OCI-LY1 (cell line): ENCODE results near the gene TM2D3.

Experiments used
- H2AFZ ChIP-seq: fragments of 200-600 bp; sonication (generic), shearing (Covaris generic); 2 replicates; pipeline ENCODE4 v1.6.0; 2014; ENCODE audit warnings: antibody characterized with exemption, mild to moderate bottlenecking, low read length
- H3F3A ChIP-seq: fragments of 200-600 bp; sonication (generic), shearing (Covaris generic); 2 replicates; pipeline ENCODE4 v1.6.0; 2014; ENCODE audit warnings: mild to moderate bottlenecking, antibody characterized with exemption, low read length, moderate library complexity; ENCODE audit not compliant: insufficient read depth
- H3K27ac ChIP-seq: fragments of 200-600 bp; sonication (generic); 2 replicates; pipeline ENCODE4 v1.5.1; 2014; ENCODE audit warnings: low read length, mixed run types, mild to moderate bottlenecking, low read depth; ENCODE audit not compliant: poor library complexity, severe bottlenecking
- H3K27me3 ChIP-seq: fragments of 200-600 bp; sonication (generic); 2 replicates; pipeline ENCODE4 v1.6.0; 2014; ENCODE audit warnings: antibody characterized with exemption, mild to moderate bottlenecking, low read length, moderate library complexity; ENCODE audit not compliant: insufficient read depth
- H3K36me3 ChIP-seq: fragments of 200-600 bp; sonication (generic); 2 replicates; pipeline ENCODE4 v1.6.1; 2014; ENCODE audit warnings: mild to moderate bottlenecking, antibody characterized with exemption, low read length, moderate library complexity, mixed read lengths; ENCODE audit not compliant: insufficient read depth
- H3K4me1 ChIP-seq: fragments of 200-600 bp; sonication (generic); 2 replicates; pipeline ENCODE4 v1.5.1; 2014; ENCODE audit warnings: mild to moderate bottlenecking, low read length, moderate library complexity; ENCODE audit not compliant: insufficient read depth, severe bottlenecking
- H3K4me2 ChIP-seq: fragments of 200-600 bp; sonication (generic), shearing (Covaris generic); 2 replicates; pipeline ENCODE4 v1.6.1; 2014; ENCODE audit warnings: low read length
- H3K4me3 ChIP-seq: fragments of 200-600 bp; sonication (generic); 2 replicates; pipeline ENCODE4 v1.5.1; 2014; ENCODE audit warnings: low read length, low read depth, mild to moderate bottlenecking, mixed read lengths; ENCODE audit not compliant: poor library complexity, severe bottlenecking
- H3K79me2 ChIP-seq: fragments of 200-600 bp; shearing (Covaris generic); 2 replicates; pipeline ENCODE4 v1.6.1; 2016; ENCODE audit warnings: mixed run types, low read length, mixed read lengths; ENCODE audit not compliant: insufficient read depth
- H3K9ac ChIP-seq: fragments of 200-600 bp; sonication (generic), shearing (Covaris generic); 2 replicates; pipeline ENCODE4 v1.6.1; 2014; ENCODE audit warnings: mild to moderate bottlenecking, low read length, mixed read lengths
- H3K9me2 ChIP-seq: fragments of 200-600 bp; sonication (generic), shearing (Covaris generic); 2 replicates; pipeline ENCODE4 v1.6.1; 2014; ENCODE audit warnings: low read depth, mild to moderate bottlenecking, low read length, mixed read lengths
- H3K9me3 ChIP-seq: fragments of 200-600 bp; shearing (Covaris generic); 2 replicates; pipeline ENCODE4 v1.6.1; 2014; ENCODE audit warnings: low read length, mixed read lengths
- H4K20me1 ChIP-seq: fragments of 200-600 bp; sonication (generic), shearing (Covaris generic); 2 replicates; pipeline ENCODE4 v1.6.0; 2016; ENCODE audit warnings: mild to moderate bottlenecking, low read length; ENCODE audit not compliant: insufficient read depth
- CTCF ChIP-seq: fragments of 200-600 bp; sonication (generic), shearing (Covaris generic); IDR thresholded peaks from 2 replicates; pipeline ENCODE4 v1.5.1; 2017; ENCODE audit warnings: mild to moderate bottlenecking, antibody characterized with exemption, low read length, moderate library complexity, mixed read lengths
- EZH2 ChIP-seq: fragments of 200-600 bp; sonication (generic), shearing (Covaris generic); IDR thresholded peaks from 2 replicates; pipeline ENCODE4 v1.8.0; 2017; ENCODE audit warnings: borderline replicate concordance, mixed run types, mild to moderate bottlenecking, antibody characterized with exemption, low read length, moderate library complexity, mixed read lengths

The TM2D3 gene

GRCh38 chr15:101621961-101622360 is 30.2 kb downstream of the TM2D3 start:
- H3K4me3 ChIP-seq = no peak overlapping the region
- no peaks in the 10 kb centered on the region for H3K4me1 ChIP-seq
- H2AFZ ChIP-seq = no peak overlapping the region
- TF ChIP-seq EZH2 = no peak
- no peak for TF ChIP-seq CTCF
- no peak overlapping the region for H3K9ac ChIP-seq
- no peaks in the 10 kb centered on the region for H3F3A ChIP-seq
- H3K9me2 ChIP-seq = no peaks in the 10 kb centered on the region
- no peaks in the 10 kb centered on the region for H3K9me3 ChIP-seq
- H3K4me2 ChIP-seq = no peak overlapping the region
- H3K27me3 ChIP-seq = no peaks in the 10 kb centered on the region
- no peaks in the 10 kb centered on the region for H4K20me1 ChIP-seq
- H3K79me2 ChIP-seq = no peaks in the 10 kb centered on the region
- no peak overlapping the region for H3K27ac ChIP-seq
- H3K36me3 ChIP-seq = no peaks in the 10 kb centered on the region

GRCh38 chr15:101620671-101621070 is 31.5 kb downstream of the TM2D3 start:
- Histone ChIP-seq H3K9ac (no peak overlapping the region), H3F3A (no peaks in the 10 kb centered on the region), H2AFZ (no peak overlapping the region), H3K9me3 (no peaks in the 10 kb centered on the region), H4K20me1 (no peaks in the 10 kb centered on the region), H3K9me2 (no peaks in the 10 kb centered on the region), H3K36me3 (no peaks in the 10 kb centered on the region), H3K4me1 (no peaks in the 10 kb centered on the region), H3K4me2 (no peak overlapping the region), H3K27ac (no peak overlapping the region), H3K4me3 (no peak overlapping the region), H3K27me3 (no peaks in the 10 kb centered on the region), H3K79me2 (no peaks in the 10 kb centered on the region)
- TF ChIP-seq CTCF (no peak), EZH2 (no peak)

- no peak overlapping the region for H3K4me3 ChIP-seq
- no peaks in the 10 kb centered on the region for H3K27me3 ChIP-seq
- H3K27ac ChIP-seq = no peak overlapping the region
- H3K4me1 ChIP-seq = no peaks in the 10 kb centered on the region
- H4K20me1 ChIP-seq = no peaks in the 10 kb centered on the region
- no peaks in the 10 kb centered on the region for H3K36me3 ChIP-seq
- no peak overlapping the region for H3K4me2 ChIP-seq
- H3K79me2 ChIP-seq = no peaks in the 10 kb centered on the region
- H3K9me3 ChIP-seq = no peaks in the 10 kb centered on the region
- H2AFZ ChIP-seq = no peak overlapping the region
- no peak overlapping the region for H3K9ac ChIP-seq
- H3K9me2 ChIP-seq = no peaks in the 10 kb centered on the region
- no peaks in the 10 kb centered on the region for H3F3A ChIP-seq
- TF ChIP-seq EZH2 = no peak
- no peak for TF ChIP-seq CTCF
Measured at GRCh38 chr15:101619615-101619865, 32.6 kb downstream of the TM2D3 start.
